GM12878 (cell line): Measurements from ENCODE around the gene FAM78A. TPM values are rescaled to one million over a fixed set of nuclear protein-coding genes. Genes with fewer than 3 reads are reported as not detected.

Source experiments
- ATAC-seq: fragments of 200-7000 bp; cut with Tn5 transposase; 3 replicates; pipeline ENCODE4 v1.9.1; 2020; ENCODE audit warnings: mild to moderate bottlenecking, moderate library complexity
- BruUV-seq: library from RNA; stranded (reverse); fragments of 400-500 nt; replicated peaks from 2 replicates; lab custom pipeline; 2021; lab: Mats Ljungman, UMichigan
- CTCF ChIA-PET: fragments of 300-600 bp; sonication (Branson Sonifier 250); formaldehyde crosslinking; extraction: SDS; loops from one replicate; lab custom pipeline; 2021; ENCODE audit warnings: inconsistent platforms; lab: Yijun Ruan, JAX
- POLR2A ChIA-PET: fragments of 350-600 bp; formaldehyde crosslinking; extraction: SDS; loops from one replicate; lab custom pipeline; 2021; ENCODE audit warnings: inconsistent platforms; lab: Charles Lee
- RAD21 ChIA-PET: fragments of 300-600 bp; sonication (Branson Sonifier 250); formaldehyde crosslinking; loops from one replicate; lab custom pipeline; 2023; ENCODE audit warnings: antibody characterized with exemption; ENCODE audit not compliant: unreplicated experiment; lab: Charles Lee
- SMC1A ChIA-PET: fragments of 300-600 bp; sonication (Branson Sonifier 250); formaldehyde crosslinking; loops from one replicate; lab custom pipeline; 2023; ENCODE audit not compliant: unreplicated experiment, uncharacterized antibody; lab: Charles Lee
- DNase-seq: peaks from one replicate; pipeline ENCODE4 v3.0.0-alpha.2; 2011; ENCODE audit warnings: low read depth, low spot score
- FAIRE-seq: peaks from 3 replicates; lab custom pipeline; 2011; peaks lifted over from hg19 to GRCh38; lab: Jason Lieb, UNC
- H2AFZ ChIP-seq: 2 replicates; pipeline ENCODE4 v1.6.0; 2011; ENCODE audit warnings: low read depth, low read length, control low read depth; ENCODE audit not compliant: control insufficient read depth
- H3K27ac ChIP-seq: 2 replicates; pipeline ENCODE4 v1.5.1; 2011; ENCODE audit warnings: control low read depth; ENCODE audit not compliant: control insufficient read depth, insufficient read depth
- H3K27me3 ChIP-seq, 2 experiments: replicated peaks in 1 of 2; 2 replicates each; pipeline versions ENCODE4 v1.6.0 to v1.6.1; 2011; ENCODE audit warnings: low read length in 1 of 2; ENCODE audit not compliant: control insufficient read depth in 2 of 2, insufficient read depth in 2 of 2
- H3K36me3 ChIP-seq, 2 experiments: 2 replicates each; pipeline ENCODE4 v1.5.1; 2011; ENCODE audit warnings: low read length in 1 of 2; ENCODE audit not compliant: control insufficient read depth in 2 of 2, insufficient read depth in 2 of 2
- H3K4me1 ChIP-seq: 2 replicates; pipeline ENCODE4 v1.6.1; 2011; ENCODE audit warnings: mild to moderate bottlenecking, low read length, moderate library complexity, mixed read lengths; ENCODE audit not compliant: control insufficient read depth, insufficient read depth
- H3K4me2 ChIP-seq: 2 replicates; pipeline ENCODE4 v1.6.0; 2011; ENCODE audit warnings: control low read depth; ENCODE audit not compliant: control insufficient read depth, insufficient read depth
- H3K4me3 ChIP-seq: fragments of 200-600 bp; sonication (generic); 2 replicates; pipeline ENCODE4 v1.5.1; 2016
- H3K79me2 ChIP-seq: 2 replicates; pipeline ENCODE4 v1.6.0; 2011; ENCODE audit warnings: low read length; ENCODE audit not compliant: control insufficient read depth, insufficient read depth
- H3K9ac ChIP-seq: 2 replicates; pipeline ENCODE4 v1.8.0; 2011; ENCODE audit warnings: low read length, control low read depth, mixed read lengths; ENCODE audit not compliant: control insufficient read depth, insufficient read depth
- H3K9me3 ChIP-seq: replicated peaks from 3 replicates; pipeline ENCODE4 v1.5.1; 2011; ENCODE audit warnings: mild to moderate bottlenecking, low read length; ENCODE audit not compliant: control insufficient read depth, insufficient read depth
- H4K20me1 ChIP-seq: 2 replicates; pipeline ENCODE4 v1.6.0; 2011; ENCODE audit not compliant: control insufficient read depth, insufficient read depth
- CHD2 ChIP-seq: IDR thresholded peaks from 2 replicates; pipeline ENCODE4 v1.6.1; 2011; ENCODE audit warnings: low read depth, low read length, improper control_type of control experiment, borderline replicate concordance
- CHD4 ChIP-seq: fragments of 200-600 bp; sonication (generic); IDR thresholded peaks from 2 replicates; pipeline ENCODE4 v1.6.1; 2016; ENCODE audit warnings: mild to moderate bottlenecking
- GATAD2B ChIP-seq: fragments of 450-650 bp; conservative IDR thresholded peaks from 2 replicates; pipeline ENCODE4 v1.6.1; 2017; ENCODE audit warnings: low read depth, mild to moderate bottlenecking, moderate library complexity
- MAX ChIP-seq: IDR thresholded peaks from 2 replicates; pipeline ENCODE4 v1.6.1; 2012; ENCODE audit warnings: low read depth, low read length, improper control_type of control experiment
- MTA2 ChIP-seq: fragments of 450-650 bp; IDR thresholded peaks from 2 replicates; pipeline ENCODE4 v1.6.1; 2016; ENCODE audit warnings: low read depth, mild to moderate bottlenecking, moderate library complexity
- NR2C1 ChIP-seq: fragments of 450-650 bp; IDR thresholded peaks from 2 replicates; pipeline ENCODE4 v1.6.1; 2017; ENCODE audit warnings: antibody characterized with exemption, mild to moderate bottlenecking, moderate library complexity
- PBX3 ChIP-seq: IDR thresholded peaks from 2 replicates; pipeline ENCODE4 v1.6.1; 2011; ENCODE audit warnings: mild to moderate bottlenecking, low read depth, low read length, moderate library complexity; ENCODE audit not compliant: insufficient replicate concordance
- RUNX3 ChIP-seq: IDR thresholded peaks from 2 replicates; pipeline ENCODE4 v1.6.1; 2012; ENCODE audit warnings: low read length, inconsistent platforms
- SPI1 ChIP-seq: IDR thresholded peaks from 2 replicates; pipeline ENCODE4 v1.6.1; 2011; ENCODE audit warnings: low read depth, mild to moderate bottlenecking, low read length, moderate library complexity, borderline replicate concordance; ENCODE audit not compliant: insufficient read depth
- YY1 ChIP-seq: IDR thresholded peaks from 2 replicates; pipeline ENCODE4 v1.6.1; 2011; ENCODE audit warnings: low read depth, mild to moderate bottlenecking, low read length
- WGBS: methylation state at CpG from one replicate; pipeline ENCODE4 v1.1.6; 2016; ENCODE audit warnings: low lambda C conversion rate; ENCODE audit not compliant: insufficient replicate concordance, insufficient coverage; ENCODE audit errors: missing lambda C conversion rate; 5-methylcytosine and 5-hydroxymethylcytosine counted together
- in situ Hi-C: fragments of 300-500 bp; cut with MboI; formaldehyde crosslinking; loops from 9 replicates; pipeline ENCODE4 v1.14.3; 2018; ENCODE audit warnings: mixed read lengths
- intact Hi-C: fragments of 100-400 bp; cut with micrococcal nuclease; formaldehyde crosslinking; loops from one replicate; pipeline ENCODE4 v1.14.2; 2022; ENCODE audit not compliant: unreplicated experiment
- polyA plus RNA-seq, 11 experiments: library from polyadenylated mRNA; depleted of rRNA in 4 of 11; unstranded in 6 of 11; stranded (reverse) in 5 of 11; fragments of >200 nt; fragmentation: Nextera tagmentation in 4 of 11; fragmentation: Illumina TruSeq in 1 of 11; extraction: Ambion mirVana in 4 of 11; extraction: Trizol in 1 of 11; gene quantifications; 1 replicate in 1 of 11; 2 replicates in 10 of 11; pipeline versions ENCODE4 v1.2.1 to v1.2.3, GENCODE V29; 2011 to 2016; ENCODE audit warnings: inconsistent platforms in 2 of 11, missing spikeins in 2 of 11, low read depth in 1 of 11
- total RNA-seq, 4 experiments: library from RNA; depleted of rRNA in 3 of 4; stranded (reverse); fragments of >200 nt in 3 of 4; fragmentation: Illumina TruSeq in 1 of 4; extraction: Trizol in 1 of 4; gene quantifications; 2 replicates each; pipeline versions ENCODE4 v1.2.1 to v1.2.3, GENCODE V29; 2013 to 2021

Gene FAM78A
- total and polyA plus RNA-seq, 10 of the 15 experiments (the other 5 are each of a cell fraction or from before 2014, with no cell fraction given), result 0.18 to 32.5 (median 12.2) TPM

- ChIA-PET SMC1A (interaction anchor here (0.6 kb wide), 1 partner anchor 13 kb away, joined by 3 read pairs; no protein-coding TSS in a partner anchor), RAD21 (interaction anchor here (9.6 kb wide), 1 partner anchor 11 kb away, joined by 181 read pairs; the partner anchor contains the start of gene FAM78A)
- no peak overlapping the region for H2AFZ ChIP-seq
- no peaks in the 10 kb centered on the region for H4K20me1 ChIP-seq
- intact Hi-C loops, result no loop called here
- BruUV-seq, result TSS peak; percentile 25
- no peaks in the 10 kb centered on the region for H3K9me3 ChIP-seq
- H3K79me2 ChIP-seq, result peaks cover 22% of the 10 kb centered on the region
- H3K4me3 ChIP-seq, result no peak overlapping the region
- no peak for ATAC-seq
- H3K9ac ChIP-seq, result no peak overlapping the region
- DNase-seq, result no peak
- H3K27me3 ChIP-seq, result no peaks in the 10 kb centered on the region
- TF ChIP-seq MAX (no peak), GATAD2B (no peak), MTA2 (no peak), PBX3 (no peak), SPI1 (no peak), NR2C1 (no peak), CHD2 (no peak), YY1 (no peak), RUNX3 (no peak), CHD4 (no peak)
- TF ChIP-seq, all 136 proteins: peak for 0
- Histone ChIP-seq H3K4me1 (peaks cover 36% of the 10 kb centered on the region), H3K27ac (no peak overlapping the region), H3K4me2 (no peak overlapping the region), H3K36me3 (peaks cover 20 to 31% of the 10 kb centered on the region in 2 experiments)
- POLR2A ChIA-PET, result interaction anchor here (13.4 kb wide), 1 partner anchor 11 kb away, joined by 267 read pairs; the partner anchor contains the start of gene FAM78A
- FAIRE-seq, result no peak
- CTCF ChIA-PET, result interaction anchor here (0.7 kb wide), 1 partner anchor 382 kb away, joined by 3 read pairs; no protein-coding TSS in a partner anchor
- WGBS, result 84% methylated on average over 19 of the region's 20 CpGs
- in situ Hi-C loops, result loop anchor here (10.0 to 25.0 kb wide), 3 partner anchors 465 to 1877 kb away; partner anchors contain the start of genes C9orf78 and USP20
Measured at GRCh38 chr9:131259916-131260597, 16.3 kb downstream of the FAM78A start.
